T-helper 1 cell treated with Interleukin-12 subunit alpha and Interleukin-12 subunit beta and Interleukin-4 antibody, amounts not matched to agents 30 ng/mL and 1 ng/mL, for 36 hours (primary cell): ENCODE results near the gene TMEM50B. TPM values are rescaled to one million over a fixed set of nuclear protein-coding genes. Genes with fewer than 3 reads are reported as not detected.
"Not testable (repeated sequence)": the region's sequence is repeated elsewhere in the genome, so short reads cannot be mapped to it uniquely, and the experiment has no call there.

Experiments
- intact Hi-C: fragments of 100-400 bp; cut with micrococcal nuclease; formaldehyde crosslinking; loops from one replicate; pipeline ENCODE4 v1.15.1; 2024
- total RNA-seq: library from RNA; stranded (reverse); gene quantifications from 2 replicates; pipeline ENCODE4 v1.2.3, GENCODE V29; 2022

The TMEM50B gene
- total RNA-seq, 1 donor from 2014 or later, result 37.8 TPM

- intact Hi-C loops, result loop anchor here (1.0 to 5.0 kb wide), 7 partner anchors 35 to 1200 kb away; partner anchors contain the start of genes IFNGR2, MIS18A, SYNJ1 and URB1
Measured at GRCh38 chr21:33478935-33479678, 667 bp downstream of the TMEM50B start.

- intact Hi-C loops, result loop anchor here (5.0 kb wide), 3 partner anchors 76 to 1086 kb away; partner anchors contain the start of genes IFNGR2, SYNJ1 and URB1
Measured at GRCh38 chr21:33478182-33478581, 1.6 kb downstream of the TMEM50B start.

- intact Hi-C loops, result loop anchor here (5.0 kb wide), 3 partner anchors 75 to 1085 kb away; partner anchors contain the start of genes IFNGR2, SYNJ1 and URB1
Measured at GRCh38 chr21:33477066-33477465, 2.7 kb downstream of the TMEM50B start.

- intact Hi-C loops, result no loop called here
Measured at GRCh38 chr21:33473344-33473743, 6.4 kb downstream of the TMEM50B start.

GRCh38 chr21:33470701-33471100 lies 9.1 kb downstream of the TMEM50B start:
- intact Hi-C loops, result no loop called here

GRCh38 chr21:33469183-33469582 lies 10.6 kb downstream of the TMEM50B start:
- intact Hi-C loops, result not testable (repeated sequence)

- intact Hi-C loops, result no loop called here
Measured at GRCh38 chr21:33461538-33462250, 18.1 kb downstream of the TMEM50B start.

GRCh38 chr21:33458861-33459260 lies 20.9 kb downstream of the TMEM50B start:
- intact Hi-C loops, result no loop called here

- intact Hi-C loops, result no loop called here
Measured at GRCh38 chr21:33455686-33456446, 23.9 kb downstream of the TMEM50B start.

GRCh38 chr21:33452362-33452761 lies 27.4 kb downstream of the TMEM50B start:
- intact Hi-C loops, result no loop called here

- intact Hi-C loops, result no loop called here
Measured at GRCh38 chr21:33451634-33452071, 28.1 kb downstream of the TMEM50B start.

GRCh38 chr21:33449616-33450015 lies 30.2 kb downstream of the TMEM50B start:
- intact Hi-C loops, result loop anchor here (5.0 to 10.0 kb wide), 3 partner anchors 182 to 615 kb away; partner anchors contain the start of gene IL10RB

GRCh38 chr21:33446620-33447019 lies 33.2 kb downstream of the TMEM50B start:
- intact Hi-C loops, result loop anchor here (5.0 to 10.0 kb wide), 3 partner anchors 179 to 612 kb away; partner anchors contain the start of gene IL10RB

GRCh38 chr21:33444499-33444898 lies 35.3 kb downstream of the TMEM50B start:
- intact Hi-C loops, result loop anchor here (10.0 kb wide), 1 partner anchor 610 kb away; no protein-coding TSS in a partner anchor

GRCh38 chr21:33443194-33443593 lies 36.6 kb downstream of the TMEM50B start:
- intact Hi-C loops, result loop anchor here (10.0 kb wide), 1 partner anchor 608 kb away; no protein-coding TSS in a partner anchor

- intact Hi-C loops, result loop anchor here (10.0 kb wide), 1 partner anchor 607 kb away; no protein-coding TSS in a partner anchor
Measured at GRCh38 chr21:33441489-33442477, 38.0 kb downstream of the TMEM50B start.

- intact Hi-C loops, result no loop called here
Measured at GRCh38 chr21:33437140-33437539, 42.6 kb downstream of the TMEM50B start.

- intact Hi-C loops, result loop anchor here (1.0 to 2.0 kb wide), 4 partner anchors 30 to 110 kb away; partner anchors contain the start of gene IFNAR1
Measured at GRCh38 chr21:33434770-33435360, 44.9 kb downstream of the TMEM50B start.

GRCh38 chr21:33433425-33434114 lies 46.2 kb downstream of the TMEM50B start:
- intact Hi-C loops, result loop anchor here (1.0 to 2.0 kb wide), 4 partner anchors 29 to 109 kb away; partner anchors contain the start of gene IFNAR1
